ENCODE data around the gene CD177. TPM values are rescaled to one million over a fixed set of nuclear protein-coding genes. Genes with fewer than 3 reads are reported as not detected.

Gene CD177
- total and polyA plus RNA-seq, 4 donors: 1.0 to 57.8 (median 19.4) TPM

- H3K36me3 ChIP-seq (ENCODE audit: control insufficient read depth in 4 of 4, insufficient read depth in 4 of 4, low read length in 4 of 4): no peaks in the 10 kb centered on the region
- peaks cover 0 to 9% (median 0%) of the 10 kb centered on the region in 4 donors for H3K9me3 ChIP-seq (ENCODE audit: control insufficient read depth in 4 of 4, insufficient read depth in 3 of 4, low read length in 3 of 4)
- H3K4me3 ChIP-seq: no peak overlapping the region
- no peak overlapping the region for H3K9ac ChIP-seq (ENCODE audit: insufficient read depth in 1 of 2, low read length in 2 of 2)
- DNase-seq (no peak), ATAC-seq (ENCODE audit: insufficient read depth, low FRiP score) (no peak)
- no peak overlapping the region for H3K27ac ChIP-seq (ENCODE audit: low read depth in 1 of 2, low read length in 1 of 2)
- no peaks in the 10 kb centered on the region for H3K27me3 ChIP-seq (ENCODE audit: control insufficient read depth in 3 of 3, insufficient read depth in 3 of 3, low read length in 2 of 3)
- TF ChIP-seq CTCF (IDR thresholded peaks at IDR 0.05; ENCODE audit: control extremely low read depth, extremely low read depth): no peak
- H3K4me1 ChIP-seq (ENCODE audit: control insufficient read depth in 5 of 5, insufficient read depth in 5 of 5, low read length in 5 of 5): no peaks in the 10 kb centered on the region
- 59 to 80% methylated on average over 1 of the region's 1 CpG for WGBS, 2 donors
Measured at GRCh38 chr19:43409415-43409814, 55.9 kb downstream of the CD177 start.

GRCh38 chr19:43412441-43412840 is 59.0 kb downstream of the CD177 start:
- TF ChIP-seq CTCF (IDR thresholded peaks at IDR 0.05; ENCODE audit: control extremely low read depth, extremely low read depth): no peak
- Histone ChIP-seq H3K27ac (ENCODE audit: low read depth in 1 of 2, low read length in 1 of 2) (no peak overlapping the region), H3K9me3 (ENCODE audit: control insufficient read depth in 4 of 4, insufficient read depth in 3 of 4, low read length in 3 of 4) (peaks cover 0 to 8% (median 0%) of the 10 kb centered on the region in 4 donors), H3K27me3 (ENCODE audit: control insufficient read depth in 3 of 3, insufficient read depth in 3 of 3, low read length in 2 of 3) (no peaks in the 10 kb centered on the region), H3K36me3 (ENCODE audit: control insufficient read depth in 4 of 4, insufficient read depth in 4 of 4, low read length in 4 of 4) (no peaks in the 10 kb centered on the region), H3K9ac (ENCODE audit: insufficient read depth in 1 of 2, low read length in 2 of 2) (no peak overlapping the region), H3K4me3 (no peak overlapping the region), H3K4me1 (ENCODE audit: control insufficient read depth in 5 of 5, insufficient read depth in 5 of 5, low read length in 5 of 5) (no peaks in the 10 kb centered on the region)
- WGBS, 2 donors: 83 to 93% methylated on average over 6 of the region's 6 CpGs
- no peak for ATAC-seq (ENCODE audit: insufficient read depth, low FRiP score)
- no peak for DNase-seq

Other genes starting within 250 kb of the CD177 start
- gene PSG5, start 167.2 kb upstream of the CD177 start, total RNA-seq: not detected
- gene PSG5, start 167.2 kb upstream of the CD177 start, polyA plus RNA-seq: not detected
- gene PSG4, start 148.0 kb upstream of the CD177 start, total RNA-seq: not detected
- gene PSG4, start 148.0 kb upstream of the CD177 start, polyA plus RNA-seq: not detected
- not detected for gene PSG9, start 84.2 kb upstream of the CD177 start, total RNA-seq
- not detected for gene PSG9, start 84.2 kb upstream of the CD177 start, polyA plus RNA-seq
- gene TEX101, start 61.2 kb downstream of the CD177 start, total RNA-seq: not detected
- gene TEX101, start 61.2 kb downstream of the CD177 start, polyA plus RNA-seq: not detected
- under 1 TPM; 0.28 to 0.89 TPM for gene LYPD3, start 111.9 kb downstream of the CD177 start, total RNA-seq
- gene LYPD3, start 111.9 kb downstream of the CD177 start, polyA plus RNA-seq: 1 to 10 TPM; 1.0 to 1.7 TPM
- 10 to 100 TPM in 1 of 2 donors, 1 to 10 TPM in 1; 9.8 to 23.4 TPM for gene PHLDB3, start 151.1 kb downstream of the CD177 start, total RNA-seq
- 1 to 10 TPM; 5.8 to 6.0 TPM for gene PHLDB3, start 151.1 kb downstream of the CD177 start, polyA plus RNA-seq
- 10 to 100 TPM; 15.0 to 49.3 TPM for gene ETHE1, start 173.5 kb downstream of the CD177 start, total RNA-seq
- 10 to 100 TPM; 25.7 to 76.9 TPM for gene ETHE1, start 173.5 kb downstream of the CD177 start, polyA plus RNA-seq
- gene ZNF575, start 179.5 kb downstream of the CD177 start, total RNA-seq: 1 to 10 TPM in 1 of 2 donors, under 1 TPM in 1; 0.65 to 2.3 TPM
- gene ZNF575, start 179.5 kb downstream of the CD177 start, polyA plus RNA-seq: under 1 TPM; 0.48 to 0.65 TPM
- gene XRCC1, start 221.8 kb downstream of the CD177 start, total RNA-seq: 10 to 100 TPM; 26.5 to 32.2 TPM
- gene XRCC1, start 221.8 kb downstream of the CD177 start, polyA plus RNA-seq: 10 to 100 TPM; 15.4 to 22.4 TPM
- gene PINLYP, start 222.1 kb downstream of the CD177 start, total RNA-seq: 1 to 10 TPM; 6.1 to 8.9 TPM
- gene PINLYP, start 222.1 kb downstream of the CD177 start, polyA plus RNA-seq: 10 to 100 TPM in 1 of 2 donors, 1 to 10 TPM in 1; 7.9 to 14.2 TPM
- gene IRGQ, start 242.4 kb downstream of the CD177 start, total RNA-seq: 10 to 100 TPM; 23.7 to 28.3 TPM
- 1 to 10 TPM; 3.8 to 7.5 TPM for gene IRGQ, start 242.4 kb downstream of the CD177 start, polyA plus RNA-seq
- gene ZNF576, start 242.9 kb downstream of the CD177 start, total RNA-seq: 10 to 100 TPM in 1 of 2 donors, 1 to 10 TPM in 1; 5.8 to 14.8 TPM
- gene ZNF576, start 242.9 kb downstream of the CD177 start, polyA plus RNA-seq: 10 to 100 TPM in 1 of 2 donors, 1 to 10 TPM in 1; 9.8 to 17.2 TPM

All from lung (tissue), 12 donors.